ENCODE results near the gene PNMA1. TPM values are rescaled to one million over a fixed set of nuclear protein-coding genes. Genes with fewer than 3 reads are reported as not detected.

Gene PNMA1
- total RNA-seq, 6 experiments from 2014 or later, result 1.7 to 7.6 (median 3.7) TPM

GRCh38 chr14:73723797-73724661, 9.8 kb upstream of the PNMA1 start:
- Histone ChIP-seq H3K9me3 (no peaks in the 10 kb centered on the region), H3K36me3 (peaks cover 4 to 58% (median 18%) of the 10 kb centered on the region in 4 donors), H3K4me1 (peaks cover 2 to 66% (median 29%) of the 10 kb centered on the region in 4 donors), H3K27ac (peak overlapping the region; percentile 71 to 81 (median 73)), H3K27me3 (no peaks in the 10 kb centered on the region), H3K4me3 (peak overlapping the region in 2 of 3 donors; percentile 5 to 19)
- peak; percentile 77 to 80 (median 78) for ATAC-seq
- WGBS (ENCODE audit: insufficient coverage, low coverage, low lambda C conversion rate, missing lambda C conversion rate), result 12% methylated on average over 11 of the region's 12 CpGs
- TF ChIP-seq POLR2A (IDR thresholded peaks at IDR 0.05), result peak; percentile 53
- peak; percentile 9 to 37 (median 20) for TF ChIP-seq CTCF (IDR thresholded peaks at IDR 0.05)
- intact Hi-C loops (cut with DNase I), result no loop called here
- peak; percentile 88 to 89 (median 88) for DNase-seq

- 19% methylated on average over 7 of the region's 7 CpGs for WGBS (ENCODE audit: insufficient coverage, low coverage, low lambda C conversion rate, missing lambda C conversion rate)
Observed at GRCh38 chr14:73723406-73723796, 9.2 kb upstream of the PNMA1 start.

GRCh38 chr14:73722581-73722980, 8.4 kb upstream of the PNMA1 start:
- intact Hi-C loops (cut with DNase I), result no loop called here
- Histone ChIP-seq H3K36me3 (peaks cover 4 to 69% (median 23%) of the 10 kb centered on the region in 4 donors), H3K9me3 (no peaks in the 10 kb centered on the region), H3K4me1 (peaks cover 2 to 60% (median 23%) of the 10 kb centered on the region in 4 donors), H3K27ac (peak overlapping the region in 1 of 3 donors; percentile 71), H3K4me3 (no peak overlapping the region), H3K27me3 (no peaks in the 10 kb centered on the region)
- 46% methylated on average over 4 of the region's 10 CpGs for WGBS (ENCODE audit: insufficient coverage, low coverage, low lambda C conversion rate, missing lambda C conversion rate)
- DNase-seq (no peak), ATAC-seq (peak in 1 of 4 donors; percentile 3)
- no peak for TF ChIP-seq POLR2A (IDR thresholded peaks at IDR 0.05)
- TF ChIP-seq CTCF (IDR thresholded peaks at IDR 0.05), result no peak

More at GRCh38 chr14:73723406-73723796, 9.2 kb upstream of the PNMA1 start:
- peaks cover 4 to 63% (median 21%) of the 10 kb centered on the region in 4 donors for H3K36me3 ChIP-seq
- no peaks in the 10 kb centered on the region for H3K27me3 ChIP-seq
- peak; percentile 17 to 63 (median 49) for ATAC-seq
- H3K4me1 ChIP-seq, result peaks cover 2 to 60% (median 26%) of the 10 kb centered on the region in 4 donors
- peak overlapping the region in 2 of 3 donors; percentile 5 to 16 for H3K4me3 ChIP-seq
- peak overlapping the region; percentile 71 to 81 (median 73) for H3K27ac ChIP-seq
- no peaks in the 10 kb centered on the region for H3K9me3 ChIP-seq
- no peak for DNase-seq
- TF ChIP-seq POLR2A (IDR thresholded peaks at IDR 0.05) (no peak), CTCF (IDR thresholded peaks at IDR 0.05) (no peak)
- intact Hi-C loops (cut with DNase I), result no loop called here

GRCh38 chr14:73721101-73721821, 7.1 kb upstream of the PNMA1 start:
- ATAC-seq, result peak in 2 of 4 donors; percentile 6
- H3K4me1 ChIP-seq, result peaks cover 2 to 60% (median 23%) of the 10 kb centered on the region in 4 donors

More at GRCh38 chr14:73721101-73721821, 7.1 kb upstream of the PNMA1 start:
- no peaks in the 10 kb centered on the region for H3K9me3 ChIP-seq
- H3K27me3 ChIP-seq, result no peaks in the 10 kb centered on the region
- H3K4me3 ChIP-seq, result no peak overlapping the region
- H3K27ac ChIP-seq, result no peak overlapping the region
- peaks cover 4 to 61% (median 22%) of the 10 kb centered on the region in 4 donors for H3K36me3 ChIP-seq
- intact Hi-C loops (cut with DNase I), result no loop called here
- no peak for TF ChIP-seq POLR2A (IDR thresholded peaks at IDR 0.05)
- no peak for TF ChIP-seq CTCF (IDR thresholded peaks at IDR 0.05)
- DNase-seq, result no peak
- WGBS (ENCODE audit: insufficient coverage, low coverage, low lambda C conversion rate, missing lambda C conversion rate), result 56% methylated on average over 3 of the region's 12 CpGs

Data from right lobe of liver (tissue), 6 donors.